Esophagus squamous epithelium (tissue), 5 donors: ENCODE measurements around the gene NISCH. TPM values are rescaled to one million over a fixed set of nuclear protein-coding genes. Genes with fewer than 3 reads are reported as not detected.

Experiments used
- DNase-seq: peaks from one replicate; lab custom pipeline; 2025; lab: John Stamatoyannopoulos, UW
- H3K27ac ChIP-seq, 4 donors: fragments of 200-600 bp; sonication (generic); one replicate each; pipeline ENCODE4 v1.5.1; 2016 to 2019; ENCODE audit warnings: mild to moderate bottlenecking in 1 of 4
- H3K27me3 ChIP-seq, 4 donors: fragments of 200-600 bp; sonication (generic); 1 replicate in 3 of 4; 2 replicates in 1 of 4; pipeline versions ENCODE4 v1.5.1 to v1.6.0; 2017 to 2021; ENCODE audit warnings: antibody characterized with exemption in 1 of 4
- H3K36me3 ChIP-seq, 3 donors: fragments of 200-600 bp; sonication (generic); one replicate each; pipeline ENCODE4 v1.5.1; 2016 to 2019
- H3K4me1 ChIP-seq, 3 donors: fragments of 200-600 bp; sonication (generic); one replicate each; pipeline ENCODE4 v1.5.1; 2017 to 2019
- H3K4me3 ChIP-seq, 4 donors: fragments of 200-600 bp; sonication (generic); 1 replicate in 3 of 4; 2 replicates in 1 of 4; pipeline ENCODE4 v1.5.1; 2016 to 2019; ENCODE audit warnings: mild to moderate bottlenecking in 2 of 4, moderate library complexity in 1 of 4
- H3K9me3 ChIP-seq, 3 donors: fragments of 200-600 bp; sonication (generic); one replicate each; pipeline ENCODE4 v1.5.1; 2016 to 2019
- POLR2A ChIP-seq, 4 donors: fragments of 450-650 bp; IDR thresholded peaks; one replicate each; pipeline ENCODE4 v1.6.1; 2017; ENCODE audit warnings: antibody characterized with exemption in 4 of 4, mild to moderate bottlenecking in 4 of 4, moderate library complexity in 3 of 4
- WGBS, 2 donors: methylation state at CpG; one replicate each; pipeline ENCODE4 v1.1.5; 2018; 5-methylcytosine and 5-hydroxymethylcytosine counted together
- intact Hi-C: fragments of 100-400 bp; cut with DNase I; formaldehyde crosslinking; loops from one replicate; pipeline ENCODE4 v1.15.0; 2022
- total RNA-seq, 4 donors: library from RNA; depleted of rRNA; stranded (reverse); fragments of >200 nt; gene quantifications; one replicate each; pipeline ENCODE4 v1.1.0, GENCODE V29; 2016
- TF ChIP-seq, protein P1 (sequence below), 6 experiments: fragments of 450-650 bp in 4 of 6; fragments of 200-600 bp in 2 of 6; sonication (generic) in 2 of 6; IDR thresholded peaks; one replicate each; pipeline ENCODE4 v1.5.1; 2016 to 2019; ENCODE audit warnings: antibody characterized with exemption in 6 of 6, mild to moderate bottlenecking in 4 of 6, moderate library complexity in 4 of 6
- donor health status: DM: yes; HTN: yes; CAD: no.

Gene NISCH
- total RNA-seq, 4 donors from 2014 or later: 33.6 to 82.2 (median 40.6) TPM

DNA sequence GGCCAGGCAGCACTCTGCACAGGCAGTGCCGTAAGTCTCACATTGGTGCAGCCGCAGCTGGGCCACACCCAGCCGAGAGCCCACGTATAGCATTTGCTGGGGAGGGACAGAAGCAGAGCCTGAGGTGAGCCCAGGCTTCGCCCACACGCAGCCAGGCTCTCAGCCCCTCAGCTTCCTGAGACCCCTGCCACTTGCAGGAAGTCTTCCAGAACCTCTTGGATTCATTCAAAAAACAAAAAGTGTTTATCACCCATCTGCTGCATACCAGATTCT, 17.4 kb upstream of the NISCH start:
- H3K27ac ChIP-seq: no peak overlapping the region
- no peaks in the 10 kb centered on the region for H3K9me3 ChIP-seq
- H3K4me1 ChIP-seq: peaks cover 8 to 48% (median 18%) of the 10 kb centered on the region in 3 donors
- WGBS, 2 donors: 40 to 53% methylated on average over 1 to 2 of the region's 6 CpGs
- no peaks in the 10 kb centered on the region for H3K36me3 ChIP-seq
- no peak for TF ChIP-seq POLR2A (IDR thresholded peaks at IDR 0.05)
- TF ChIP-seq, protein P1, sequence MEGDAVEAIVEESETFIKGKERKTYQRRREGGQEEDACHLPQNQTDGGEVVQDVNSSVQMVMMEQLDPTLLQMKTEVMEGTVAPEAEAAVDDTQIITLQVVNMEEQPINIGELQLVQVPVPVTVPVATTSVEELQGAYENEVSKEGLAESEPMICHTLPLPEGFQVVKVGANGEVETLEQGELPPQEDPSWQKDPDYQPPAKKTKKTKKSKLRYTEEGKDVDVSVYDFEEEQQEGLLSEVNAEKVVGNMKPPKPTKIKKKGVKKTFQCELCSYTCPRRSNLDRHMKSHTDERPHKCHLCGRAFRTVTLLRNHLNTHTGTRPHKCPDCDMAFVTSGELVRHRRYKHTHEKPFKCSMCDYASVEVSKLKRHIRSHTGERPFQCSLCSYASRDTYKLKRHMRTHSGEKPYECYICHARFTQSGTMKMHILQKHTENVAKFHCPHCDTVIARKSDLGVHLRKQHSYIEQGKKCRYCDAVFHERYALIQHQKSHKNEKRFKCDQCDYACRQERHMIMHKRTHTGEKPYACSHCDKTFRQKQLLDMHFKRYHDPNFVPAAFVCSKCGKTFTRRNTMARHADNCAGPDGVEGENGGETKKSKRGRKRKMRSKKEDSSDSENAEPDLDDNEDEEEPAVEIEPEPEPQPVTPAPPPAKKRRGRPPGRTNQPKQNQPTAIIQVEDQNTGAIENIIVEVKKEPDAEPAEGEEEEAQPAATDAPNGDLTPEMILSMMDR (IDR thresholded peaks at IDR 0.05): no peak
- DNase-seq: no peak
- H3K4me3 ChIP-seq: no peak overlapping the region
- intact Hi-C loops: no loop called here
- H3K27me3 ChIP-seq: no peaks in the 10 kb centered on the region

DNA sequence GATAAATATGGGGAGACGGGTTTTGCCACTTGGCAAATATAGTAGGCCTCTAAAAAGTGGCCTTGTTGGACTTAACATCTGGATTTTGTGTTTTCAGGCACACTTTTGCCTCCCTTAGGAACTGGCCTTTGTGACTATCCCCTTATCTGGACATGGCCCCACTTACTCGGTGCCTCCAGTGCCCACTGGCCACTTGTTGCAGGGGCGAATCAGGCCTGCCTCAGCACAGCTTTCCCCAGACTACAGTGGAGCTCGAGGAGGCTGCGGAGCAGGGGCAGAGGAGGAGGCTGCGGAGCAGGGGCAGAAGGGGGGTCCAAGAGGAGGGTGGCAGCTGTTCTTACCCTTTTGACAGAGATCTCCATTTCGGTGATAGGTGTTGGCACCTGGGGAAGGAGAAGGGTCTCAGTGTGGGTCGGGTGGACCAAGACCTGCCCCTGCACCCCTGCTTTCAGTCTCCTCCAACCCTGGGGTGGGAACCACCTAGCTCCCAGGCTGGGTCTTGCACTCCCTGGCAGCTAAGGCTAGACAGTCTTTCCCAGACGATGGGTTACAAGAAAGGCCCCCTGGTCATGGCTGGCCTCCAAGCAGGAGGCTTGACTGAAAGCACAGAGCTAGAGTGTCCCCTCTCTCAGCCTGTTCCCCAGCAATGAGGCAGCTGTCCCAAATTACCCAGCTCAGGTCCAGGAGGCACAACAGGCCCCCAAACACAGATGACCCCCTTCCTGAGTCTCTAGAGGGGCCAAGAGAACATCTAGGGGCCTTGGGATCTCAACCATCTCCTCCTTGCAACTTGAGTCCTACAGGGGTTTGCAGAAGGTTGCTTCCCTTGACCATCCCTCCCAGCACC, 16.6 kb upstream of the NISCH start:
- Histone ChIP-seq H3K4me1 (peaks cover under 1 to 40% (median 14%) of the 10 kb centered on the region in 3 donors), H3K27me3 (no peaks in the 10 kb centered on the region), H3K27ac (no peak overlapping the region), H3K9me3 (no peaks in the 10 kb centered on the region), H3K4me3 (no peak overlapping the region), H3K36me3 (no peaks in the 10 kb centered on the region)
- no peak for TF ChIP-seq POLR2A (IDR thresholded peaks at IDR 0.05)
- TF ChIP-seq, protein P1 (IDR thresholded peaks at IDR 0.05): no peak
- no peak for DNase-seq
- whole genome bisulfite sequencing, 2 donors: 86 to 87% methylated on average over 3 of the region's 9 CpGs
- intact Hi-C loops: no loop called here

DNA sequence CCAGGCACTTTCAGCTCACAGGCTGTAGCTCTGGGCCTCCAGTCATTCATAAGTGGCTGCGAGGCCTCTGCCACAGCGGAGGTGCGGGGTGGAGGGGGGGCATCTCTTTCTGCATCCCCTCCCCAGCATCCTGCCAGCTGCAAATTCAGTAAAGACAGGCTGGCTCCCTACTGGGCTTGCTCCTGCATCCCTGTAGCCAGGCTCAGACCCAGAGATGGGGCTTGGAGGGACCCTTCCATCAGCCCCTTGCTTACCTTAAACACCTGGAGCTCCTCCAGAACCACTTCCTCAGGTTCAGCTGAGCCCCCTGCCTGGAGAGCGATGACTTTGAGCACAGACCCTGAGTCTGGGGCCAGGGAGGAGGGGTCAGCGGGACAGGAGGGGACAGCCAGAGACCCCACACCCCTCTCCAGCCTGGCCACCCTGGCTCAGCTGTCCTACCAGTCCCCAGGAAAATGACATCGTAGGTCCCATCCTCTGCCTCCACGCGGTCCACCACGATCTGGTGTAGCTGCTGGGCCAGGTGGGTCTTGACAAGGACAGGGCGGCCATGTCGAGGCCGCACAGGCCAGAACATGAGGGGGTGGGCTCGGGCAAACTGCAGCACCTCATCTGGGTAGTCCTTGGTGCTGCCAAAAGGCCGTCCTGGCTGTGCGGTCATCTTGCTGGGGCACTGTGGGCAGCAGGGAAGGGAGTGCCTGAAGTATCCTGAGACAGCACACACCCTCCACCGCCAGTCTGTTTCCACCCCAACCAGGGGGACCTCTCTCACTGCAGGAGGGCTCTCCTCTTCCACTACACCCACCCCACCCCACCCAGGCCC, 15.8 kb upstream of the NISCH start:
- TF ChIP-seq POLR2A (IDR thresholded peaks at IDR 0.05): no peak
- TF ChIP-seq, protein P1 (IDR thresholded peaks at IDR 0.05): no peak
- Histone ChIP-seq H3K36me3 (no peaks in the 10 kb centered on the region), H3K4me3 (no peak overlapping the region), H3K4me1 (peaks cover under 1 to 34% (median 9%) of the 10 kb centered on the region in 3 donors), H3K9me3 (no peaks in the 10 kb centered on the region), H3K27ac (no peak overlapping the region), H3K27me3 (no peaks in the 10 kb centered on the region)
- intact Hi-C loops: no loop called here
- no peak for DNase-seq
- WGBS, 2 donors: 91 to 100% methylated on average over 1 to 6 of the region's 16 CpGs

DNA sequence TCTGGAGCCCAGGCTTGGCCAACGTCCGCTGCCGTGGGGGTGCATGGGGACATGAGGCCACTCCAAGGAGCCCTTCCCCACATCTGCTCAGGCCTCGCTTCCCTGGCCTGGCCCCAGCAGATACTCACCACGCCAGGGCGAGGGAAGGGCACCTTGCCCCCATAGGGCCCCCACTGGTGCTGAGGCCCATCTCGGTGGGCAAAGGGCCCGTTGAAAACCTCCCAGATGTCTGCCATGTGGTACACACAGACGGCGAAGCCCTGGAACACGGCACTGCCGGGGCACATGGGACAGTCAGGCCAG, 15.2 kb upstream of the NISCH start:
- 93% methylated on average over 5 of the region's 12 CpGs; no CpG with 5 or more reads in 1 of the 2 donors for WGBS, 2 donors
- Histone ChIP-seq H3K27me3 (no peaks in the 10 kb centered on the region), H3K9me3 (no peaks in the 10 kb centered on the region), H3K4me1 (peaks cover 3 to 34% (median 4%) of the 10 kb centered on the region in 3 donors), H3K27ac (no peak overlapping the region), H3K4me3 (no peak overlapping the region), H3K36me3 (no peaks in the 10 kb centered on the region)
- intact Hi-C loops: no loop called here
- DNase-seq: no peak
- no peak for TF ChIP-seq POLR2A (IDR thresholded peaks at IDR 0.05)
- TF ChIP-seq, protein P1 (IDR thresholded peaks at IDR 0.05): no peak

DNA sequence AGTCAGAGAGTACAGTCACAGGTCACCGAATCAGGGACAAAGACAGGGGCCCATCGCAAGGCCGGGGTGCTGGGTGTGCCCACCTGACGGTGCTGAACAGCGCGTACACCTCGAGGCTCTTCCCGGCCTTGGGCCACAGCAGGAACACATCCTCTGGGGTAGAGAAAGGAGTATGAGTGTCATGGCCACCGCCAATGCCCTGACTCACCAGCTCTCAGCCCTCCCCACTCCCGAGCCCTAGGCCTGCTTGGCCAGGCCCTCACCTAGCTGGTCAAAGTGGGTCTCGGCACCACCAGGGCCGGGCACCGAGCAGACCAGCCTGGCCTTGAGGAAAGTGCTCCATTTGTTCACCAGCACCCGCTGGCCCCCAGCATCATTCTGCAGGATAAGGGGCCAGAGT, 14.7 kb upstream of the NISCH start:
- H3K27ac ChIP-seq: no peak overlapping the region
- H3K27me3 ChIP-seq: no peaks in the 10 kb centered on the region
- no peaks in the 10 kb centered on the region for H3K36me3 ChIP-seq
- WGBS, 2 donors: 67 to 80% methylated on average over 1 to 5 of the region's 14 CpGs
- TF ChIP-seq, protein P1 (IDR thresholded peaks at IDR 0.05): no peak
- no peak for DNase-seq
- H3K9me3 ChIP-seq: no peaks in the 10 kb centered on the region
- H3K4me1 ChIP-seq: peaks cover 3 to 33% (median 3%) of the 10 kb centered on the region in 3 donors
- intact Hi-C loops: no loop called here
- no peak overlapping the region for H3K4me3 ChIP-seq
